ENCODE measurements around the gene LRP3. TPM values are rescaled to one million over a fixed set of nuclear protein-coding genes. Genes with fewer than 3 reads are reported as not detected.

The LRP3 gene
- total and polyA plus RNA-seq, 2 donors (not counting 1 experiment from before 2014, with no cell fraction given), result 0.10 TPM; not detected in 1

- Histone ChIP-seq H3K27ac (ENCODE audit: low read length in 2 of 2) (no peak overlapping the region), H2AFZ (ENCODE audit: insufficient read depth, low read depth, low read length, poor library complexity, severe bottlenecking) (no peak overlapping the region), H3K9me3 (ENCODE audit: control extremely low read depth in 1 of 3, control insufficient read depth in 2 of 3, insufficient read depth in 1 of 3, low read length in 2 of 3) (no peaks in the 10 kb centered on the region), H3K79me2 (ENCODE audit: control insufficient read depth, insufficient read depth, low read length) (no peaks in the 10 kb centered on the region), H4K20me1 (ENCODE audit: control insufficient read depth, insufficient read depth, low read length, poor library complexity, severe bottlenecking) (no peaks in the 10 kb centered on the region), H3K4me1 (ENCODE audit: control insufficient read depth in 2 of 2, insufficient read depth in 2 of 2, low read length in 2 of 2) (no peaks in the 10 kb centered on the region), H3K4me3 (ENCODE audit: control extremely low read depth in 1 of 5, extremely low read depth in 1 of 5, insufficient read depth in 1 of 5, low read depth in 2 of 5, low read length in 4 of 5) (no peak overlapping the region), H3K27me3 (replicated peaks in 1 of 4; ENCODE audit: control extremely low read depth in 1 of 4, control insufficient read depth in 3 of 4, insufficient read depth in 4 of 4, low read length in 3 of 4) (no peaks in the 10 kb centered on the region), H3K9ac (ENCODE audit: low read length) (no peak overlapping the region), H3K4me2 (replicated peaks; ENCODE audit: low read depth, low read length, poor library complexity, severe bottlenecking) (no peak overlapping the region), H3K36me3 (replicated peaks in 1 of 2; ENCODE audit: control extremely low read depth in 1 of 2, control insufficient read depth in 1 of 2, extremely low read depth in 1 of 2, insufficient read depth in 2 of 2, low read length in 1 of 2) (no peaks in the 10 kb centered on the region)
- Mint-ChIP-seq H3K4me3 (no peak overlapping the region), H3K9me3 (ENCODE audit: insufficient read depth) (no peaks in the 10 kb centered on the region), H3K4me1 (no peaks in the 10 kb centered on the region), H3K27ac (no peak overlapping the region), H3K27me3 (no peaks in the 10 kb centered on the region)
- 95% methylated on average over 27 of the region's 27 CpGs for WGBS (ENCODE audit: insufficient coverage)
- ChIA-PET POLR2A (no interaction called here), CTCF (no interaction called here)
- ATAC-seq (ENCODE audit: low read depth) (no peak), DNase-seq (no peak)
- intact Hi-C loops (cut with micrococcal nuclease), result no loop called here
- TF ChIP-seq EZH2 (IDR thresholded peaks at IDR 0.05; ENCODE audit: borderline replicate concordance, insufficient read depth, low read depth, low read length, poor library complexity, severe bottlenecking), result no peak
- TF ChIP-seq, protein P1, sequence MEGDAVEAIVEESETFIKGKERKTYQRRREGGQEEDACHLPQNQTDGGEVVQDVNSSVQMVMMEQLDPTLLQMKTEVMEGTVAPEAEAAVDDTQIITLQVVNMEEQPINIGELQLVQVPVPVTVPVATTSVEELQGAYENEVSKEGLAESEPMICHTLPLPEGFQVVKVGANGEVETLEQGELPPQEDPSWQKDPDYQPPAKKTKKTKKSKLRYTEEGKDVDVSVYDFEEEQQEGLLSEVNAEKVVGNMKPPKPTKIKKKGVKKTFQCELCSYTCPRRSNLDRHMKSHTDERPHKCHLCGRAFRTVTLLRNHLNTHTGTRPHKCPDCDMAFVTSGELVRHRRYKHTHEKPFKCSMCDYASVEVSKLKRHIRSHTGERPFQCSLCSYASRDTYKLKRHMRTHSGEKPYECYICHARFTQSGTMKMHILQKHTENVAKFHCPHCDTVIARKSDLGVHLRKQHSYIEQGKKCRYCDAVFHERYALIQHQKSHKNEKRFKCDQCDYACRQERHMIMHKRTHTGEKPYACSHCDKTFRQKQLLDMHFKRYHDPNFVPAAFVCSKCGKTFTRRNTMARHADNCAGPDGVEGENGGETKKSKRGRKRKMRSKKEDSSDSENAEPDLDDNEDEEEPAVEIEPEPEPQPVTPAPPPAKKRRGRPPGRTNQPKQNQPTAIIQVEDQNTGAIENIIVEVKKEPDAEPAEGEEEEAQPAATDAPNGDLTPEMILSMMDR (IDR thresholded peaks at IDR 0.05), result no peak
Observed at GRCh38 chr19:33205110-33205509, 11.0 kb downstream of the LRP3 start.

GRCh38 chr19:33205531-33206260, 11.6 kb downstream of the LRP3 start:
- ChIA-PET POLR2A (no interaction called here), CTCF (no interaction called here)
- H3K4me1 Mint-ChIP-seq, result no peaks in the 10 kb centered on the region
- Histone ChIP-seq H3K4me1 (ENCODE audit: control insufficient read depth in 2 of 2, insufficient read depth in 2 of 2, low read length in 2 of 2) (no peaks in the 10 kb centered on the region), H2AFZ (ENCODE audit: insufficient read depth, low read depth, low read length, poor library complexity, severe bottlenecking) (no peak overlapping the region), H3K4me2 (replicated peaks; ENCODE audit: low read depth, low read length, poor library complexity, severe bottlenecking) (no peak overlapping the region), H3K27me3 (replicated peaks in 1 of 4; ENCODE audit: control extremely low read depth in 1 of 4, control insufficient read depth in 3 of 4, insufficient read depth in 4 of 4, low read length in 3 of 4) (no peaks in the 10 kb centered on the region), H3K79me2 (ENCODE audit: control insufficient read depth, insufficient read depth, low read length) (no peaks in the 10 kb centered on the region), H4K20me1 (ENCODE audit: control insufficient read depth, insufficient read depth, low read length, poor library complexity, severe bottlenecking) (no peaks in the 10 kb centered on the region), H3K27ac (ENCODE audit: low read length in 2 of 2) (no peak overlapping the region), H3K4me3 (ENCODE audit: control extremely low read depth in 1 of 5, extremely low read depth in 1 of 5, insufficient read depth in 1 of 5, low read depth in 2 of 5, low read length in 4 of 5) (no peak overlapping the region), H3K9me3 (ENCODE audit: control extremely low read depth in 1 of 3, control insufficient read depth in 2 of 3, insufficient read depth in 1 of 3, low read length in 2 of 3) (no peaks in the 10 kb centered on the region), H3K9ac (ENCODE audit: low read length) (no peak overlapping the region), H3K36me3 (replicated peaks in 1 of 2; ENCODE audit: control extremely low read depth in 1 of 2, control insufficient read depth in 1 of 2, extremely low read depth in 1 of 2, insufficient read depth in 2 of 2, low read length in 1 of 2) (no peaks in the 10 kb centered on the region)
- DNase-seq (no peak), ATAC-seq (ENCODE audit: low read depth) (no peak)
- no peak overlapping the region for H3K4me3 Mint-ChIP-seq
- TF ChIP-seq, protein P1 (IDR thresholded peaks at IDR 0.05), result no peak
- TF ChIP-seq EZH2 (IDR thresholded peaks at IDR 0.05; ENCODE audit: borderline replicate concordance, insufficient read depth, low read depth, low read length, poor library complexity, severe bottlenecking), result no peak
- H3K27ac Mint-ChIP-seq, result no peak overlapping the region
- intact Hi-C loops (cut with micrococcal nuclease), result no loop called here
- no peaks in the 10 kb centered on the region for H3K27me3 Mint-ChIP-seq
- no peaks in the 10 kb centered on the region for H3K9me3 Mint-ChIP-seq (ENCODE audit: insufficient read depth)
- 96% methylated on average over 62 of the region's 64 CpGs for WGBS (ENCODE audit: insufficient coverage)

Data from B cell (primary cell).